HG03460 (cell line): ENCODE measurements around the gene TMEM231.
"Not testable (repeated sequence)": the region's sequence is repeated elsewhere in the genome, so short reads cannot be mapped to it uniquely, and the experiment has no call there.

Source experiments
- ATAC-seq: cut with Tn5 transposase; IDR thresholded peaks from one replicate; pipeline ENCODE4 v1.9.1; 2021; ENCODE audit not compliant: unreplicated experiment

TMEM231 gene

GRCh38 chr16:75566758-75567255 lies 10.8 kb upstream of the TMEM231 start:
- ATAC-seq, result no peak

- ATAC-seq, result peak; percentile 69
Observed at GRCh38 chr16:75566040-75566757, 10.1 kb upstream of the TMEM231 start, which contains the start of gene GABARAPL2. GABARAPL2 (plus strand) TSS chr16:75566379; CDS start chr16:75566487, 108 bp downstream.

DNA sequence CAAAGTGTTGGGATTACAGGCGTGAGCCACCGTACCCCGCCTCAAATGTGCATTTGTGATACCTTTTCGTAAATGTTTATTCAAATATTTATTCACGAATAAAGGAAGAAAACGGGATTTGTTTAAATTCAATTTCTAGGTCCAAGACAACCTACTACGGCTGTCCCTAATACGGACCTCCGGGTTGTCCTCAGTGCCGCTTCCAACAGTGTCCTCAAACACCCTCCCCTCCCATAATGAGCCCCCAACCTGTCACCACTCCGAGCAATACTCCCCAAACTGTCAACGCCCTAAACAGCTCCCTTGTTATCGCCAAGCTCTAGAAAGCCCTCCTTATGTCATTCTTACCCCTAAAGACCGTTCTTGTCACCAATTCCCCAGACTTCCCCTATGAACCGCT lies 9.6 kb upstream of the TMEM231 start:
- ATAC-seq, result peak; percentile 10

- no peak for ATAC-seq
Observed at GRCh38 chr16:75559564-75560372, 3.7 kb upstream of the TMEM231 start.

- ATAC-seq, result no peak
Observed at GRCh38 chr16:75558846-75559401, 2.9 kb upstream of the TMEM231 start.

DNA sequence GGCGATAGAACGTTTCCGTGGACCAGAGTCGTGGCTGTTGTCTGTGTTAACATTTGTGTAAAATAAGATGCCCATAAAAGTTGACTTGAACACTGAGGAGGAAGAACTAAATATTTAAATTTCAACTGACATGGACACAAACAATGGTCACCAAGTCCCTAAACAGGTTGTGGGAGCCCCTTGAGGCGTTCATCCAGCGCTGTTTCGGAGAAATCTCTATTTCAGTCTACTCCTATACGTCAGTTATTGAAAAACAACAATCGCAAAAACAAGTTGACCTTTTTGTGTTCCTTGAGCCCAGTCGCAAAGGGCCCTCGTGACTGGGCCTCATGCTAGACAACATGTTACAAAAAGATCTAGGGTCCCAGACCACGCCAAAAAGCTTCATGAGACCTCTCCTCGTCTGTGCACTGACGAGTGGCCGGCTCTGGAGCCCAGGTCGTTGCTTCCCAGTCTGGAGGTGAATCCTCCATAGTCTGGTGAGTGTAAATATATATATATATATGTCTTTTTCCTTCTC lies 439 bp upstream of the TMEM231 start:
- ATAC-seq, result no peak

DNA sequence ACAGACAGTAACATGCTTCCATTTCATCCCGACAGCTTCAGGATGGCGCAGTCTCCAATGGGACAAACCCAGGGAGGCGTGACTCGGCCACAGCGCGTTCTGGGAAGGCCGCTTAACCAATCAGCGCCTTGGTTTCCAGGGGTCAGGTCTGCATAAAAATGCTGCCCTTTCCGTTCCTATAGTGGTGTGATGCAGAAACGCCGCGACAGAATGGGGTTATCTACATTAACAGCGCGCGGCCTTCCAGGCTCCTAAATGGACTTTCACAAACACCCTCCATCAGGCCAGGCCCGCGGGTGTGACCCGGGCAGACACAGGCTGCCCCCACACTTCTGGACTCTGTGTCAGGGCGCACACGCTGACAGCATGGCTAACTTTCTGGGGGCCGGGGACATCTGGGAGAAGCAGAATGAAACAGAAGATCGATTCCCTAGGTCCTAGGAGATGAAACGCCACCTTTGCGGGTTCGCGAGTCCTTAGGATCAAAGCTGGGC lies 792 bp downstream of the TMEM231 start:
- peak; percentile 34 for ATAC-seq

DNA sequence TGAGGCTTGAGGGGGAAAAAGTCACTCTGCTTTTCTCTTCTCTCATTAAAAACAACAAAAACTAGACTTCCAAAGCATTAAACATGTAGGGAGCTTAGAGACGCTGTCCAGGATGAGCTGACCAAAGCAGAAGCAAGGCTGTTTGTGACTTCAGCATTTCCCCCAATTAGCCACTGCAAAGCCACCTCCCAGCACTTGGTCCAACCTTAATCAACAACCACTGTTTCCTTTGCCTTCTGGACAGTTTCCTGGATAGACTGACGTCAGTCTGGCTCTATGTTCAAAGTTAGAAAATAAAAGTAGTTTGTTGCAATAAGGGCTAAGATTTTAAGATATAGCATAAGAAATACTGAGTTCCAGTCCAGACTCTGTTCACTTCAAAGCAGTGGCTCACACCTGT lies 3.1 kb downstream of the TMEM231 start:
- ATAC-seq, result no peak

DNA sequence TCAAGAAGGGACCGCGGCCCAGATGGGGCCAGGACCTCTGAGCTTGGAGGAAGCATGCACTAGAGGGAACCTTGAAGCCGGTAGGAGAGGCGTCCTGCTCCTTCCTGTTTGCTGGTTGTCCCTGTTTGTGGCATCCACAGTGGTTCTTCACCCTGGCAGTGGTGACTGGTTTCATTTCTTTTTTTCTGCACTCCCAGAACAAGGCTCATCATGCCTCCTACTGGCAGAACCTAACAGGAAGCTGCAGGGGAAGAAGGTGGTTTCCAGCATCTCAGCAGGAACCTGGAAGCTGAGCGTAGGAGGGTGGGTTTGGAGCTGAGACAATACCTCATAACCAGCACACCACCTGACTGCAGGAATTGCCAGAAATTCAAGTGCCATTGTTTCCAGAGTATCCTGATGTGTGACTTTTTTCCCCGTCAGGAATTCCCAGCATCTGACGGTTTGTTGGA lies 5.8 kb downstream of the TMEM231 start:
- ATAC-seq, result peak; percentile 73

DNA sequence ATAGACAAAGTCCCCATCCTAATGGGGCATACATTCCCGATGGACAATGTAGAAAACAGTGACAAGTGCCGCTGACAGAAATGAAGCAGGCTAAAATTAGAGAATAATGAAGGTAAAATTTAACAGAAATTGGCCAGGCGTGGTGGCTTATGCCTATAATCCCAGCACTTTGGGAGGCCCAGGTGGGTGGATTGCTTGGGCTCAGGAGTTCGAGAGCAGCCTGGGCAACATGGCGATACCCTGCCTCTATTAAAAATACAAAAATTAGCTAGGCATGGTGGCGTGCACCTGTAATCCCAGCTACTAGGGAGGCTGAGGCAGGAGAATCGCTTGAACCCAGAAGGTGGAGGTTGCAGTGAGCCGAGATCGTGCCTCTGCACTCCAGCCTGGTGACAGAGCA lies 7.6 kb downstream of the TMEM231 start:
- not testable (repeated sequence) for ATAC-seq

- no peak for ATAC-seq
Observed at GRCh38 chr16:75546293-75546692, 9.8 kb downstream of the TMEM231 start.

DNA sequence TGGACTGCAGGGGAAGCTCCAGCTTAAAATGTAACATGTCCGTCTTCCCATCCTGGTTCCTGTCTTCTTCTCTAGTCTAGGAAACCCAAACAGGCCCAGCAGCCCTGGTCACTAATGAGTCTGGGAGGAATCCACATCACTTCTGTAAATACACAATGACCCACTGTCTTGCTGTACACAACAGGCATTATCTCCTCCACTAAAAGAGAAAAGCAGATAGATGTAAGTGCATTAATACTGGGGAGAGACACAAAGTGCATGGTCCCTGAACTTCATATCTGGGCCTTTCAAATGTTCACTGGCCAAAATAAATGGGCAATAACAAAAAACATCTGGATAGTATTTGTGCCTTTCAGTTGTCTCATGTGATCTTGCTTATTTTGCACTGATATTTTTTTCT lies 10.2 kb downstream of the TMEM231 start:
- not testable (repeated sequence) for ATAC-seq

GRCh38 chr16:75542462-75542861 lies 13.6 kb downstream of the TMEM231 start:
- ATAC-seq, result not testable (repeated sequence)

GRCh38 chr16:75541236-75541635 lies 14.8 kb downstream of the TMEM231 start:
- no peak for ATAC-seq

GRCh38 chr16:75538882-75539565 lies 17.0 kb downstream of the TMEM231 start:
- ATAC-seq, result not testable (repeated sequence)

DNA sequence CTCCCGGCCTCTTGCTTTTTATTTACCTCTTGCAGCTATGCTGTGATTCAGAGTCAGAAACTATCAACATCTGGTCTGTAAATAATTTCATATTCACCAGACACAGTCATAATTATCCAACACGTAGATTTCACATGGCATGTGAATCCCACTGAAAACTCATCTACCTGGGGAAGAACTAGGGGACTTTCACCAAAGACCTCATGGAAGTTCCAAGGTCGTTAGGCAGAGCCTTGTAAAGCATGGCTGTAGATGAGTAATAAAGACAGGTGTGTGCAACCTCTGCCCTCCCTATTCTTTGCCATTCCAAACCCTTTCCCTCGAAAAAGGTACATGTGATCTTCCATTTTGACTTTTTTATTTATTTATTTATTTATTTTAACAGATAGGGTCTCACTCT lies 18.3 kb downstream of the TMEM231 start:
- ATAC-seq, result no peak

GRCh38 chr16:75535901-75536300 lies 20.2 kb downstream of the TMEM231 start, which contains the start of gene CHST5:
CHST5 (minus strand) TSS chr16:75536108; CDS start chr16:75530384, 5,724 bp downstream.
- no peak for ATAC-seq

GRCh38 chr16:75535211-75535843 lies 20.7 kb downstream of the TMEM231 start:
- ATAC-seq, result no peak

DNA sequence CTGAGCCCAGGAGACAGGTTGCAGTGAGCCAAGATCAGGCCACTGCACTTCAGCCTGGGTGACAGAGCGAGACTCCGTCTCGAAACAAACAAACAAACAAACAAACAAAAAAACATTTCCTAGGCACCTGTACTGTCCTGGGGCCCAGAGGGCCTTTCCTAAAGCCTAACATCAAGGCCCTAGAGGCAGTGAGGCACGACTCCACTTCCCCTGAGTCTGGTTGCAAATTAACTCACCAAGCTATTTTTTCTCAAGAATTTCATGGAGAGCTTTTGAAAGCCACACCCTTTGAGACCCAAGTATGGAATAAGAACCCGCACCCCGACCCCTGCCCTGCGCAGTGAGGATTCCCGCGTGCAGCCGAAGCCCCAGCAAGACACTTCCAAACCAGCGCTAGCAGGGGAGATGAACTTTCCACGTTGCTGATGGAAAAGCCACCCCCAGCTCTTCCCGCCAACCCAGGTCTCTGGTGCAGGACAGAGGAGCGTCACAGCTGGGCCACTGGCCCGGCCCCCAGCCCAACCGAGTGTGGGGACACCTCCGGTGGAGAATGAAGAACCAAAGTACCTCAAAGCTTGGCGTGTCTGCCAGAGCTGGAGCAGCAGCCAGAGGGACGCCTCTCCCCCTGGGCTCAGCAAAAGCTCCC lies 21.4 kb downstream of the TMEM231 start:
- no peak for ATAC-seq
